ENCODE results near the gene TM4SF1.

- TF ChIP-seq, protein P1, sequence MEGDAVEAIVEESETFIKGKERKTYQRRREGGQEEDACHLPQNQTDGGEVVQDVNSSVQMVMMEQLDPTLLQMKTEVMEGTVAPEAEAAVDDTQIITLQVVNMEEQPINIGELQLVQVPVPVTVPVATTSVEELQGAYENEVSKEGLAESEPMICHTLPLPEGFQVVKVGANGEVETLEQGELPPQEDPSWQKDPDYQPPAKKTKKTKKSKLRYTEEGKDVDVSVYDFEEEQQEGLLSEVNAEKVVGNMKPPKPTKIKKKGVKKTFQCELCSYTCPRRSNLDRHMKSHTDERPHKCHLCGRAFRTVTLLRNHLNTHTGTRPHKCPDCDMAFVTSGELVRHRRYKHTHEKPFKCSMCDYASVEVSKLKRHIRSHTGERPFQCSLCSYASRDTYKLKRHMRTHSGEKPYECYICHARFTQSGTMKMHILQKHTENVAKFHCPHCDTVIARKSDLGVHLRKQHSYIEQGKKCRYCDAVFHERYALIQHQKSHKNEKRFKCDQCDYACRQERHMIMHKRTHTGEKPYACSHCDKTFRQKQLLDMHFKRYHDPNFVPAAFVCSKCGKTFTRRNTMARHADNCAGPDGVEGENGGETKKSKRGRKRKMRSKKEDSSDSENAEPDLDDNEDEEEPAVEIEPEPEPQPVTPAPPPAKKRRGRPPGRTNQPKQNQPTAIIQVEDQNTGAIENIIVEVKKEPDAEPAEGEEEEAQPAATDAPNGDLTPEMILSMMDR (IDR thresholded peaks at IDR 0.05) = no peak
- no peak for TF ChIP-seq POLR2A (IDR thresholded peaks at IDR 0.05)
Observed at GRCh38 chr3:149398296-149398695, 20.8 kb upstream of the TM4SF1 start.

Measured in body of pancreas (tissue), 4 donors.